Pons (tissue), 1 donor: ENCODE data around the gene NDUFA11.

Experiments
- DNase-seq: peaks from one replicate; pipeline ENCODE4 v3.0.0-alpha.2; 2016; ENCODE audit warnings: low spot score

NDUFA11 gene

DNA sequence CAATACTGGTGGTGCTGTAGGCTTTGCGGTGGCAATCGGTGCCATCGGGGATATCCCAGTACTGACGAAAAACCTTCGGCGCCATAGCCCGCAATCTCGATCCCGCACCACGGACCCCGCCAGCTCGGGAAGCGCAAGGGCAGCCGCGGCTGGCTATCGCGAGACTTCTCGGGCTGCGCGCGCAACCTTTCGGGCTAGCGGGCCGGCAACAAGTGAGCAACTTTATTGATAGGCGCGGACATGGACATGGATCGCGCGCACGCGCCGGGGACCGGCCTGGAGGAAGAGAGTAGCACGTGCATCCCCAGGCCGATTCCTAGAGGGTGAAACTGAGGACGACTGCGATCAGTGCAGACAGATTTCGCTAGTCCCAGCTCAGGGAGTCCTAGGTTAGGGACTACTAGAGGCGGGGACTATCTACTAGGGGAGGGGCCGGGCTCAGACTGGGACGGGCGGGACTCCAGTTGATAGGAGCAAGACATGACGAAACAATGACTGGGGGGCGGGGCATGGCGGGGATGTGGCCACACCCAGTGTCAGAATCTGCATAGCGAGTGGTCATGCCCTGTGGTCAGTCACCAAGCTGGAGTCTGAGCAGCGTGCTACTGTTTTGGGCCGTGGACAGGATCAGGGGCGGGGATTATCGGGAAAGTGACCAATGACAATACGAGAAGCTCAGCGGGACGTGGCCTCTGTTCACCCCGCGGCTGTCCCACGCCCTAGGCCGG, at the start of gene NDUFA11:
Gene NDUFA11, minus strand, starts transcription at position 167 of the 728 bp plus-strand sequence. Its CDS starts 82 bp downstream, at position 85.
- no peak for DNase-seq

DNA sequence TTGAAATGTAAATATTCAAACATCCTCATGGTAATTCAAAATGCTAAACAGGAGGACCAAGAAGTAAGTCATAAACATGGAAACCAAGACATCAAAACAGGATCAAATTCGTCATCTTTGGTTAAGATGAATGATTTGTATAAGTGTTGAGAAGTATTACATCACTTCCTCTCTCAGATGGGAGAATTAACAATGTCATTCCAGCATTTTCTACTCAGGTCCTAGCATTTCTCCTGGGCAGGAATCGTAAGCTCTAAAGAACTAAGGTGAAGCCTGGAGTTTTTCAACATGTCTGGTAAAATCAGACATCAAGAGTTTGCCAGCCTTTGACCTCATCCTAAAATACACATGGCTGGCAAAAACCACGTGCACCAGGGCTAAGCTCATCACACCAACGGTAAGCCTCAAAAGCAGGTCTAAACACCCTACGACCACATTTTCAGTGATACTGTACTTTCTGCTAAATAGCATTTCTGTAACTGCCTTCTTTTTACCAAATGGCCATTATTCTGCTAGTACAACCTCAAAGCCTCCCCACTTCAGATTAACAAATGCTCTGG, 49.5 kb upstream of the NDUFA11 start:
- no peak for DNase-seq

DNA sequence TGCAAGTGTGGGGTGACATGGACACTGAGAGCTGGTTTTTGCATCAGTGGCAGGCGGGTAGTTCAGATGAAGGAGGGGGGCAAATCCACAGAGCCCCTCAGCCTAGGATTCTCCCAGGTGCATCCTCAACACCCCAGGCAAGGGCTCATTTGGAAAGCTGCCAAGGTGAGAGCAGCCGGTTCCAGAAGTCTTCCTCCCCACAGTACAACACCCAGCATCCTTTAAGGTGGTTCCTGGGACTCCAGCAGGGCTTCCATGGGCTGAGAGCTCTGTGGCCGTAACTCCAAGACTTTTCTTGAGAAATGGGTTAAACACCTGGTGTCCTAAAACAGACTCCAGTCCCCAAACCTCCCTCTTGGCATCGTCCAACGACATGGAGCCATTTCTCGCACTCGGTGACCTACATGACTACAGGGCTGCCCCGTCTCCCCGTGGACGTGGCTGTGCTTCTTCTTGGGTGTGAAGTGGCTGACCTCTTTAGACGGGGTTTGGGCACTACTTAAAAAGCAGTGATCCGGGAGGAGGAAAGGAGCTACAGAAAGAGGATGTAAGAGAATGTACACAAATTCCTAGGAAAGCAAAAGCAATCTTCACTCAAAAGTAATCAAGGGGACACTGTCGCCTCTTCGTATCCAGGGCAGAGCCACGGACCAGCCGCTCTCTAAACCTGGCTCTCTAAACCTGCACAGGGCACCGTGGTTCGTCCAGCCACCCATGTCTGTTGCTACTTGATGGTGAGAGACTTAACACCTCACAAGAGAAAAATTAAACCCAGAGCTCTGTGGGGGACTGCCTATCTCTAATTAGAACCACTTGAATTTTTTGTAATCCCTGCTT, 48.8 kb upstream of the NDUFA11 start:
- DNase-seq: no peak

DNA sequence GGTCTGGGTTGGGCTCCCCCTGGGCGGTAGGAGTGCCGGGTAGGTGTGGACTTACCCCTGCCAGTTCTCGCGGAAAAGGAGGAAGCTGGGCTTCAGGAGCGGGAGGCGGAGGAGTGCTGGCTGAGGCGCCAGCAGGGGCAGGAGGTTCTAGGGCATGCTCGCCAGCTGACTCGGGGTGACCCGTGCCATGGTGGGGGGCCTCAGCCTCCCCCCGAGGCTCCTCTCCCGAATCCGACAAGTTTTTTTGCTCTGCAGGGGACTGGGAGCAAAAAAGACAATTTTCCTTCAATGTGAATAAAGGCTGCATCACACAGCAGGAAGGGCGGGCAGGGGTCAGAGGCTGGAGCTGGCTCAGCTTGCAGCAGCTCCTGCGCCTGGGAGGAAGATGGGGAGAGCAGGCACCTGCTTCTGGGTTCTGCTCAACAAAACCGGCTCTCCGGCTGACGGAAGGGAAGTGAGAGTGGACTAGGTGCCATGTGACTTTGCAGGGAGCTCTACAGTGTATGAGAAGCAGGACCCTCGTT, 47.8 kb upstream of the NDUFA11 start:
- peak; percentile 69 for DNase-seq

DNA sequence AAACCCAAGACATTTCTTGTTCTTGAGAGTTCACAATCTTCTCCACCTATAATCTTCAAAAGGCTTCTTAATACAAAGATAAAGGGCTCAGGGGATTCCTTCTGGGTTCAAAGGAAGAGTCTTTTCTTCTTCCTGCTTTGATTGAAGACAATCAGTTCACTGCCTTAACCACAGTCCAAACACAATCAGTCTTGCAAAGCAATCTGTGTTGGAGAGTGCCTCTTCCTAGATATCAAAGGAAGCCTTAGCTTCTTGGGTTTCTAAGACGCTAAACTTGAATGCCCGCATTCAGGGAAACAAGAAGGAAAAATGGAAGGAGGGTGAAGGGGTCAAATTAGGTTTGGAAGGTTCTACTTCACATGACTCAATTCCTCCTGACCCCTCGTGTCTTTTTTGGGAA, 47.2 kb upstream of the NDUFA11 start:
- DNase-seq: peak; percentile 37

DNA sequence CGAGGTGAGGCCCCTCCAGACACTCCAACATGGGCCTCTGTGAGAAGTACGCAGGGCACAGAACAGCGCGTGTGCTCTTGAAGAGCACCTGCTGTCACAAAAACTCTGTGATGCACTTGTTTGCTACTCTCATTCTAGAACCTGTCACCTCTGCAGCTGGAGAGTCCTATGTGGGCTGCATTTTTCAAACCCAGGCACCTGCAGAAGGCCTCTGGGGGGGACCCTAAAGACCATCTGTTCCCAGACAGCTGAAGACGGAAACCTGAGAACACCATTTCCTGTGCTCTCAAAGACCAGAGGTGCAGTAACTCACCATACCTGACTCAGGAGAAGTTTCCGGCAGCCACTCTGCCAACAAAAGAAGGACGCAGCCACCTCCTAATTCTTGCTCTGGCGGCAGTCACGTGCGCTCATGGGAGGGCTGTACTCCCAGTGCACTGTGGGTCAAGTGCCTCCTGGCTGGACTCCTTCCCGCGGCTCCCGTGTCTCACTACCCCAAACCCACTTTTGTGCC, 46.3 kb upstream of the NDUFA11 start:
- no peak for DNase-seq

DNA sequence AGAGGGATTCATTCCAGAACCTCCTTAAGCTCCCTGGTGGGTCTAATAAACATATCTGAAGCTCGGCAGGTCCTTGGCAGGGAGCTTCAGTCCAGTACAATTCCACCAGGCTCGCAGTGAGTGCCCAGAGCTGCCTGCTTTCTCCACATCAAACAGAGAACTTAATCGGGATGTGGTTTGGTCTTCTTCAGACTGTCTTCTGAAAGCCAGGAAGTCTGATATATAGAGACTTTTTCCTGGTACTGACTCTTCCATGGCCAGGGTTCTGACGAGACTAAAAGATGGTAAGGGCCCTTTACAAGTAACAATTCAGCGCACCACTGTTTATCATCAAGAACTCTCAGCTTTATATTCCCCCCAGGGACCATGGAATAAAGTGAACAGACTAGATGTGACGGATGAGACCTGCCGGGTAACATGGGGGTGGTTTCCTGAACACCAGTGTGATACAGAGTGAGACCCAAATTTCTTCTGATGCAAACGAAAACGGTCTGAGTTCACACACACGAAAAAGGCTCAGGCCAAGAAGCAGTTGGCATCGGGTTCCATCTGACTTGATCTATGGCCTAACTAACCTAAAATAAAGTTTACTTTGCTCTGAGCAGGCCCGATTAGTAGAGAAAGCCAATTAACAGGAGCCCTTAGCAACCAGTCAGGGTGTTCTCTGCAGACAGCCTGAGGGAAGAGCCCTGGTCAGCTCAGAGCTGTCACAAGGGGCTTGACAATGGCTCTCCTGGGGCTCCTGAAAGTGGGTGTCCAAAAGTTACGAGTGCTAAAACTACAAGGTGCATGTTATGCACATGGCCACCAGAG, 45.4 kb upstream of the NDUFA11 start:
- DNase-seq: peak; percentile 47

DNA sequence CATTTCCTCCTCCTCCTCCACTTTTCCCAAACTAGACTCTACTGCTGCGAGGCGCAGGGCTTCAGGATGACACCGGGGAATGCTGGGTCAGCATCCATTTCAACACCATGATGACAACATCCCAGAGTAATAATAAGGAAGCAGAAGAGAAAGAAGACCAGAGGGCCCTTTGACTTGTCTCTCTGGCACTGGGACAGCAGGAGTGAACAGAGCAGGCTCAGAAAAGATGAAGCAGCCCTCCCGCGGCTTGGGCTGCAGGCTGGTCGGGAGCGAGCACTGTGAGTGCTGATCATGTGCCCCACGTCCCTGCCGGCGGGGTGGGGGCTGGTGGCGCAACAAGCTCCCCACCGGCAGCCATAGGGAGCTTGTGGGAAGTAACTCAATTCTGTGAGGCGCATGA, 43.8 kb upstream of the NDUFA11 start:
- peak; percentile 94 for DNase-seq

DNA sequence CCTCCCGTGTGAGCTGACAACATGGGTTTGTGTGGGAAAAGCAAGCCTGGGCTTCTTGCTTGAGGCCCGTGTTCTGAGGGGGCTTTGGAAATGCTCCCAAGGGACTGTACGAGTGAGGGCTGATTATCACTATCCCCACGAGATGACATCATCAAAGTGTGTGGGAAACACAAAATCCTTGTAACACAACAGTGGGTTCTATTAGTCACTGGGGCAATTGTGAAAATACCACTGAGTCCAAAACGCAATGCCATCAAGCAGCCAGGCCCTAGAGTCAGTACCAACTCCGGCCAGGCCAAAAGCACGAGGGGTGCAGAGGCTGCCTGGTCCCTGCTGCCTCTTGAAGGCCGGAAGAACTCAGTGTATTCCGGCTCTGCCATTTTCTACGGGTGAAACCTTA, 40.0 kb upstream of the NDUFA11 start:
- DNase-seq: no peak

DNA sequence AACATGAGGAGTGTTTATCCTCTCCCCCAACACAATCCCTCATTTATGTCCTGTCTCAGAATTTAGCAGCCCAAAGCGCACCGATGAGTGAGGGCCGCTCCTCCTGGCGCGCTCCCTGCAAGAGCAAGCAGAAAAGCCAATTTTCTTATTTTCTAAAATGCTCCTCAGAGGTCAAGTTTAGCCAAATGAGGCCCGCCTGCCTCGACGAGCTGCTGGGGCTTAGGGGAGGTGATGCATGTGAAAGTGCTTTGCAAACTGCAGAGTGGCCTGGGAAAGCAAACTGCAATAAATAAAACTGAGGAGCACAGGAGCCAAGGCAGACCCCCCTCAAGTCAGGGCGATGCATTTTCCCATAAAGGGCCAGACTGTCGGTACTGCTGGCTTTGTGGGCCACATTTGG, 39.5 kb upstream of the NDUFA11 start:
- DNase-seq: no peak

DNA sequence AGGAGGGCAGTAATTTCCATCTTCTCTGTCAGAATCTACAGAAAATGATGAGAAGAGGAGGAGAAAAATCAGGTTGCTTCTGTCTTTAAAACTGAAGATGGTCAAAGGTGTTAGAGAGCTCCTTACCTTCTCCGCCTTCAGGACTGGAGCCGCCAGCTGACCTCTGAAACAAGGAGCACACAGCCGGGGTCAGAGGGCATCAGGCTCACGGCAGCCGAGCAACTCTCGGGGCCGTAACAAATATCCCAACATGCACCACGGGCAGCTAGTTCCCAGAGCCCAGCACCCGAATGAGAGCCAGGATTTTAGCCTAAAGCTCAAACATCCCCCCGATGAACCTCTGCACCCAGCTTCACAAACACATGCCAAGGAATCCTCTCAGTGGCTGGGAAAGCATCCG, 38.1 kb upstream of the NDUFA11 start:
- DNase-seq: no peak

DNA sequence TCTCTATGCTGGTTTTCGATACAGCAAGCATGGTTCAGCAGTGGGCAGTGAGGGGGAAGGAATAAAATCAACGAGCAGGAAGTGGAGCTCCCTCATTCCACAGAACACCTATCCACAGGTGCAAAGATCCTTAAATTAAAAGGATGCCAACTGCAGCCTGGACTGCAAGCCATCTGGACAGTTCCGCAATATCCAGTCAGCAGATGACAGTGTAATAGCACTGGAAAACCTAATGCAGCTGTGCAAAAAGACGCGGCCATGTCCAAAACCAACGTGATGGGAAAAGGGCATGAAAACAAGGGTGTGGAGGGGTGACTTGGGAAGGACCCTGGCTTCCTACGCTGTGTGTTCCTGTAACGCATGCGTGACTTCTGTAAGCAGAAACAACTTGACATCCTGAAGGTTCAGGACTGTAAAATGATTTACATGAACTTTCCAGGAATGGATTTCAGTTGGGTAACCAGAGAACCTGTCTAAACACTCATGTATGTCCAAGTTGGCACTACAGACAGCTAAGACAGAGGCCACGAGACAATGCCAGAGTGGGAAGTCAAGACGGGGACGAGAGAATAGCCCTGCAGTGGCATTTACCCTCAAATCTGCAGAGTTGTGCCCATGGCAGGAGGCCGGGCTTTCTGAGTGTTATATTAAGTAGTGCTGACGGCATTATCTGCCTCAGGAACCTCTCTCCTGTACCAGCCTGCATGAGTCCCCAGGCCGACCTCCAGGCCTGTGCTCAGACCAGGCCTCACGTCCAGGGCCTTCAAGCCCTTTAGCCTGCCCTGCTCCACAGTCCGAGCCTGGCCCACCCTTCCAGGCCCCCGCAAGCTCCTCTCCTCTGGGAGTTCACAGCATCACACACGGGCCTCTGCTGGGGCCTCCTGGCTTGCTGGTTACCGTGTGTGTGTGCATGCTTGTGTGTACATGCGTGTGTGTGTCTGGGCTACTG, 36.9 kb upstream of the NDUFA11 start:
- DNase-seq: no peak

DNA sequence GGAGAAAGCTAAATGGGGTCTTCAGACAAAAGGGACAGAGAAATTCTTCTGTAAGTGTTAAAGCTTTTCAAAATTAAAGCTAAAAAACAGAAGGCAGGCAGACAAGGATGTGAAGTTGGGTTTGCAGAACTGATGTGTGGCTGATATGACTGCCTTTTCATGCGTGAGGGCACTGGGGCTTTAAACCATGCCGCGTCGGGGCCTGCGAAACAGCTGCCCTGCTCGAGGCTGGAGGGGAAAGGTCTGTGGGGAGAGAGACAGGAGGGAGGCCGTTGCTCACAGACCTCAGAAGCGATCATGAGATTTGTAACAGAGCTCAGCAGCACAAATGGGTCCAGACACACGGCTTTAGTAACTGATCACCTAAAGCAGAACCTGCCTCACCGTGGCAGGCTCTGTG, 34.0 kb upstream of the NDUFA11 start:
- DNase-seq: no peak

DNA sequence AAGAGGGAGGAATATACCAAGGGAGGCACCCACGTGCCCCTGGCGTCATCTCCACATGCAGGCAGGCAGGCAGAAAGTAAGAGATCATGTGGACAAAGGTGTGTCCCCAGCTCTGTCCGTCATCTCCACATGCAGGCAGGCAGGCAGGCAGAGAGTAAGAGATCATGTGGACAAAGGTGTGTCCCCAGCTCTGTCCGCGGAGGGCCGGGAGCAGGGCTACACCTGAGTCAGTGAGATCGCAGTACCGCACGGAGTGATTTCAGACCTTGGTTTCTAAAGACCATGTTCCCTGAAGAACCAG, 32.7 kb upstream of the NDUFA11 start:
- DNase-seq: no peak

DNA sequence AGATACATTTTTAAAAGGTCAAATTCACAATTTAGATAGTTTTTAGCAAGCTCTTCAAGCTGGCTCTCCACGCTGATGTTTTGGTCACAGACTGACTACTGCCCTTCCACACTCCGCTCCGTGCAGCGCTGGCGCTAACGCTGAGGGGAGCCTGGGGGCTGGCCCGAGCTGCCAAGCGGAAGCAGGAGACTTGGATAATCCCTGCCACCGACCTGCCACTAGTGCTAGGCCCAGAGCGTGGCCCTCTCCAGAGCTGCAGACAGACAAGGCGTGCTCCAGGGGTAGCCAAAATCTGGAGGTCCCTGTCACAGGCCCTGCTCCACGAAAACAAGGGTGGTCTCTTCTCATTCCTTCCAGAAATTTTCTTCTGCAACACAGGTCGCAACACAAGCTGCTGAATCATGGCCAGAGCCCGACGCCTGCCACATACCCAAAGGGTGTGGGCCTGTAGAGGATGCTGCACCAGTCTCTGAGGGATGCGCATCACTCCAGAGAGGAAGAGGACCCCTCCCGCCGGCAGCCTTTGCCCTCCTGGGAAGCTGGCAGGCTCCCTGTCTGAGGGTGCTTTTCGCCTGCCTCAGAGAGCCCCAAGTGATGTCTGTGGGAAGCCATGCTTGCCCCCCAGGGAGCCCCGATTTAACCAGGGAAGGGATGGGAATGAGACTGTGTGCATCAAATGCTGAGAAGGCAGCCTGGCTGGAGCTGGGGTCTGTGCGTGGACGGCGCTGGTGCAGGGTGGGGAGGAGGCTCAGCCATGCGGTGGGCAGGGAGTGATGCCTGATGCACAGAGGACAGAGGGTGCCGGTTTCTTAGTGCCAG, 32.1 kb upstream of the NDUFA11 start:
- DNase-seq: no peak

DNA sequence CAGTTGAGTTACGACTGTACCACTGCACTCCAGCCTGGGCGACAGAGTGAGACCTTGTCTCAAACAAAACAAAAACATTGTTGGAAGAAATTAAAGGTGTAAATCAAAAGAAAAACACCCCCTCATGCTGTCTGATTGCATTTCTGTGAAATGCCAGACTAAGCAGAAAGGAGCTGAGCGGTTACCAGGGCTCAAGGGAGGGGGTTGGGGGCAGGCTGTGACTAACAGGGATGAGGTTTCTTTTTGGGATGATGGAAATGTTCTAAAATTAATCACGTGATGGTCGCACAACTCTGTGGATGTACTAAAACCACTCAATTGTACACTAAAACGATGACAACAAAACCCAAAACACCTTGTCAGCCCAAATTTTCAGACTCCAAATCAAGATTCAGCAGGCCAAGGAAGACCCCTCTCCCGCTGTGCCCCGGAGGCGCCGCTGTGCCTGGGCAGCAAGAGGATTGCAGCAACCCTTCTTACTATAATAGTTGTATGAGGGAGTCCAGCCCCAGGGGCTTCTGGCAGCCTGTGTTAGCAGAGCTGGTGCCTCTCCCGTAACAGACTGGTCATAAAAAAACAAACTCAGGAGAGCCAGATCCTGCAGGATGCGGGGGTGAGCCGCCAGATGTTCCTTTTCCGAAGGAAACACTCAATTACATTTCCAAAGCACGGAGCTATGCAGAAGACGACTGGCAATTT, 31.3 kb upstream of the NDUFA11 start:
- DNase-seq: no peak

DNA sequence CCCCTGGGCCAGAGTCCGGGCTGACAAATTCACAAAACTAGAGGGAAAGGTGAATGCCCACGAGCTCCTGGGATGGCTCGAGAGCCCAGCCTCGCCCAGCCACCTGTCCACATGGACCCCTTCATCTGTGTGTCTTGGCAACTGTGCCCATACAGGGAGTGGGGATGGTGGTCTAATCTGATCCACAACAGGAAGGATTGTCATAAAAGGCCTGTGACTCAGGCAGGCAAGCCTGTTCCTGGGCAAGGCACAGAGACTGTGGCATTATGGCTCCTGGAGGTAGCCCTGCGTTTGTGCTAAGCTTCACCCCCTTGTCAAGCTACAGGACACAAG, 30.4 kb upstream of the NDUFA11 start:
- DNase-seq: no peak

DNA sequence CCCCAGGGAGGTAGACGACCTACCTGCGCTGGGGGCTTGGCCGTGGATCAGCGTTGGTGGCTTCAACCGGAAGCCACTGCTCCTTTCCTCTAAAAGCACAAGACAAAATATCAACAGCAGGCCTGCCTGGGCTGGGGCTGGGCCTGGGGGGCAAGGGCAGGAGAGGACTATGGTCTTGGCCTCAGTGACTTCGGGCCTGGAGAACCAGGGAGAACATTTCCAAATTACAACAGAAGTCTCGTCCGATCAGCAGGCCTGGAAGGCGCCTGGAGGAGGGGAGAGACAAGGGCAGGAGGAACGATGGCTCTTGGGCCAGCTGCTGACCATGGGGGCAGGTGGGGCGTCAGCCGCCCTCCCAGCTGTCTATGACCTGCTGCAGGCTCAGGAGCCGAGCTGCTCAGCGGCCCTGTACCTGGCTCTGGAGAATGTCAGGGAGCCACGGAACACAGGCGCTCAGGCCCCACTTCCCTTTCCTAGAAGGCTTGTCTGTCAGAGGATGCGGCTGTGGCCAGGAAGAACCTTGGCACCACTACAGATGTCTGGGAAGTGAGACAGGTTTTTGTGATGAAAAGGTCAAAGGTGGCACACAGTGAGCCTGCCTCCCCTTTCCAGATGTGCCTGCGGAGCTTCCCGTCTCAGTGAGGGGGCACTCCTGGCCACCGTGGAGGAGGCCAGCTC, 29.9 kb upstream of the NDUFA11 start:
- no peak for DNase-seq
